Activated B cell treated with CpG ODN at 0.5 μM for 24 hours (primary cell): ENCODE measurements around the gene HTR2B. TPM values are rescaled to one million over a fixed set of nuclear protein-coding genes. Genes with fewer than 3 reads are reported as not detected.

Experiments used
- ATAC-seq: fragments of 200-7000 bp; cut with Tn5 transposase; one replicate; pipeline ENCODE4 v1.10.0; 2021; ENCODE audit warnings: low read depth, mild to moderate bottlenecking, moderate library complexity
- CTCF ChIA-PET: fragments of 350-600 bp; sonication (Branson Sonifier 250); formaldehyde crosslinking; loops from one replicate; lab custom pipeline; 2021; ENCODE audit warnings: antibody characterized with exemption; lab: Charles Lee
- POLR2A ChIA-PET: fragments of 350-600 bp; sonication (Branson Sonifier 250); formaldehyde crosslinking; loops from one replicate; lab custom pipeline; 2021; ENCODE audit warnings: antibody characterized with exemption; lab: Charles Lee
- DNase-seq: peaks from one replicate; pipeline ENCODE4 v3.0.0; 2022
- H3K27ac Mint-ChIP-seq: one replicate; pipeline ENCODE4 v1.8.0; 2020; ENCODE audit warnings: mixed read lengths
- H3K27me3 Mint-ChIP-seq: one replicate; pipeline ENCODE4 v1.8.0; 2021; ENCODE audit warnings: mixed read lengths
- H3K36me3 Mint-ChIP-seq: one replicate; pipeline ENCODE4 v1.8.0; 2021; ENCODE audit warnings: low read depth, mixed read lengths
- H3K4me1 Mint-ChIP-seq: one replicate; pipeline ENCODE4 v1.8.0; 2021; ENCODE audit warnings: mixed read lengths
- H3K4me3 Mint-ChIP-seq: one replicate; pipeline ENCODE4 v1.8.0; 2020; ENCODE audit warnings: mild to moderate bottlenecking, mixed read lengths
- H3K9me3 Mint-ChIP-seq: one replicate; pipeline ENCODE4 v1.8.0; 2020; ENCODE audit warnings: mixed read lengths
- CTCF ChIP-seq: fragments of 200-600 bp; IDR thresholded peaks from one replicate; pipeline ENCODE4 v1.8.0; 2022; ENCODE audit warnings: antibody characterized with exemption, mild to moderate bottlenecking
- intact Hi-C: fragments of 100-400 bp; cut with micrococcal nuclease; formaldehyde crosslinking; loops from one replicate; pipeline ENCODE4 v1.15.1; 2024
- total RNA-seq: library from RNA; stranded (reverse); gene quantifications from 2 replicates; pipeline ENCODE4 v1.2.3, GENCODE V29; 2022

HTR2B gene
- total RNA-seq, 1 donor from 2014 or later, result not detected

GRCh38 chr2:231133365-231134099 is 8.7 kb upstream of the HTR2B start:
- Mint-ChIP-seq H3K27ac (no peak overlapping the region), H3K9me3 (no peaks in the 10 kb centered on the region), H3K4me3 (no peak overlapping the region), H3K27me3 (no peaks in the 10 kb centered on the region), H3K36me3 (peaks cover 10% of the 10 kb centered on the region), H3K4me1 (peaks cover 24% of the 10 kb centered on the region)
- ChIA-PET CTCF (no interaction called here), POLR2A (no interaction called here)
- TF ChIP-seq CTCF, result no peak
- DNase-seq, result no peak
- no peak for ATAC-seq
- intact Hi-C loops, result no loop called here

GRCh38 chr2:231132129-231132528 is 7.3 kb upstream of the HTR2B start:
- DNase-seq, result no peak
- no peaks in the 10 kb centered on the region for H3K27me3 Mint-ChIP-seq
- intact Hi-C loops, result no loop called here
- no peak overlapping the region for H3K4me3 Mint-ChIP-seq
- no peaks in the 10 kb centered on the region for H3K9me3 Mint-ChIP-seq
- peaks cover 24% of the 10 kb centered on the region for H3K4me1 Mint-ChIP-seq
- CTCF ChIA-PET, result no interaction called here
- POLR2A ChIA-PET, result no interaction called here
- no peak overlapping the region for H3K27ac Mint-ChIP-seq
- no peak for TF ChIP-seq CTCF
- no peak for ATAC-seq
- H3K36me3 Mint-ChIP-seq, result peaks cover 2% of the 10 kb centered on the region

GRCh38 chr2:231130336-231131056 is 5.7 kb upstream of the HTR2B start:
- no peak overlapping the region for H3K27ac Mint-ChIP-seq
- no peak for ATAC-seq

GRCh38 chr2:231129216-231129615 is 4.4 kb upstream of the HTR2B start:
- H3K36me3 Mint-ChIP-seq, result peaks cover 2% of the 10 kb centered on the region
- DNase-seq (no peak), ATAC-seq (no peak)
- POLR2A ChIA-PET, result no interaction called here
- H3K4me1 Mint-ChIP-seq, result peaks cover 8% of the 10 kb centered on the region
- intact Hi-C loops, result no loop called here
- H3K4me3 Mint-ChIP-seq, result no peak overlapping the region
- H3K27ac Mint-ChIP-seq, result no peak overlapping the region
- no peaks in the 10 kb centered on the region for H3K27me3 Mint-ChIP-seq
- no peak for TF ChIP-seq CTCF
- CTCF ChIA-PET, result interaction anchor here (1.6 kb wide), 1 partner anchor 283 kb away, joined by 4 read pairs; no protein-coding TSS in a partner anchor
- no peaks in the 10 kb centered on the region for H3K9me3 Mint-ChIP-seq

More at GRCh38 chr2:231130336-231131056, 5.7 kb upstream of the HTR2B start:
- no peak for DNase-seq
- Mint-ChIP-seq H3K36me3 (peaks cover 2% of the 10 kb centered on the region), H3K4me1 (peaks cover 16% of the 10 kb centered on the region), H3K4me3 (no peak overlapping the region), H3K27me3 (no peaks in the 10 kb centered on the region), H3K9me3 (no peaks in the 10 kb centered on the region)
- ChIA-PET POLR2A (no interaction called here), CTCF (interaction anchor here (1.6 kb wide), 1 partner anchor 282 kb away, joined by 4 read pairs; no protein-coding TSS in a partner anchor)
- intact Hi-C loops, result no loop called here
- no peak for TF ChIP-seq CTCF

GRCh38 chr2:231128541-231128940 is 3.7 kb upstream of the HTR2B start:
- H3K4me3 Mint-ChIP-seq, result no peak overlapping the region
- H3K9me3 Mint-ChIP-seq, result no peaks in the 10 kb centered on the region
- peaks cover 6% of the 10 kb centered on the region for H3K4me1 Mint-ChIP-seq
- ChIA-PET POLR2A (no interaction called here), CTCF (no interaction called here)
- intact Hi-C loops, result no loop called here
- H3K36me3 Mint-ChIP-seq, result peaks cover 2% of the 10 kb centered on the region
- no peaks in the 10 kb centered on the region for H3K27me3 Mint-ChIP-seq
- no peak for DNase-seq
- no peak for TF ChIP-seq CTCF
- no peak overlapping the region for H3K27ac Mint-ChIP-seq
- ATAC-seq, result no peak
